HG03457 (cell line): ENCODE measurements around the gene SOX6.

Experiments used
- ATAC-seq: cut with Tn5 transposase; IDR thresholded peaks from one replicate; pipeline ENCODE4 v1.9.1; 2021; ENCODE audit warnings: moderate number of reproducible peaks; ENCODE audit not compliant: unreplicated experiment

The SOX6 gene

GRCh38 chr11:16321148-16321547 is 35.2 kb downstream of the SOX6 start:
- ATAC-seq = no peak

DNA sequence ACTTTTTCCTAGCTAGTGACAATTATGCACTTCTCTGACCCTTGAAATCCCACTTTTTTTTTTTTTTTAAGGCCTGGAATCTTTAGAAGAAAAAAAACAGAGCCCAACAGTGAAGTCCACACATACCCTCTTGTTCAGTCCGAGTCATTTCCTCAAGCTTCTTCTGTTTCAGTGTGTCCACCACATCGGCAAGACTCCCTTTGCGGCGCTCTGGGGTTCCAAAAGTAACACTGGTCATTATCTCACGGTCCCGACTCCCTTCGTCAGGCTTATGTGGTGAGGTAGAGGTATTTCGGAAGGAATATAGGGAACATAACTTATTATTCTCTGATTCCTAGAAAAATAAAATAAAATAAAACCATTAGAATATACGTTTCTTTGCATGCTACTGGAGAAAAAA is 38.0 kb downstream of the SOX6 start:
- no peak for ATAC-seq

- ATAC-seq = no peak
Observed at GRCh38 chr11:16317712-16318111, 38.6 kb downstream of the SOX6 start.

DNA sequence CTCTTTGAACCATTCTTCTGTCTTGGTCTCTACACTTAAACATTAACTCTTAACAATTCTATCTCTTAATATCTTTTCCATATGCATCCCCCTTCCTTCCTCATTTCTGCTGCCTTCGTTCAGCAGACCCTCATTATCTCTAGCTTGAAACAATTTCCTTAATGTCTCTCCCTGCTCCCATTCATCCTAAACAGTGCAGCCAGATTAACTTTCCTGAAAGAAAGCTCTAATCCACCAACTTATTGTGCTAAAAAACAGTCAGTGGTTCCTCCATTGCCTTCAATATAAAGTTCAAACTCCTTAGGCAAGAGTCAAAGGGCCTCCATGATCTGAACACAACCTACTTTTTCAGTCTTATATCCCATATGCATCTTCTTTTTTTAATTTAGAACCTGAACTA is 42.5 kb downstream of the SOX6 start:
- ATAC-seq = no peak

DNA sequence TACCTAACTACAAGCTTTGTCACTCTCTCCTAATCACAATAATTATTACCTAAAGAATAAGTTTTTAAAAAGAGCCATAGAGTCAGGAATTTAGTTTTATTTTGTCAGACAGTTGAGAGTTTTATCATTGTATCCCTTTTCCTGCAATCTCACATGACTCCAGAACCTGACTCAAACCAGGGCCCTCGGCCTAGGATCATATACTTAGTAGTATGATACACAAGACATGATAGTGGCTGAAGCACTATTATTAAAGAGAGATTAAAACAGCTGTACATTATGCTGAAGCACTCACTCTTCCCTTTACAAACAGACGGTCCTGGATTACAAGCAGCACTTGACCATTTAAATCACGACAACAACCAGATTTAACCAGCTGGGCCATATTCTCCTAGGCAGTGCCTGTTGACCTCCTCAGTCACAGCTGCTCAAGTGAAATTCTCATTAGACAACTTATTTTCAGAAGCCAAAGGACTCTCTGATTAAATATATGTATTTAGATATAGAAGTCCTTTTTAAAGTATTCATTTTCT is 44.0 kb downstream of the SOX6 start:
- ATAC-seq = no peak

GRCh38 chr11:16311831-16312230 is 44.5 kb downstream of the SOX6 start:
- no peak for ATAC-seq

GRCh38 chr11:16310943-16311342 is 45.4 kb downstream of the SOX6 start:
- no peak for ATAC-seq

- no peak for ATAC-seq
Observed at GRCh38 chr11:16309226-16309625, 47.1 kb downstream of the SOX6 start.

DNA sequence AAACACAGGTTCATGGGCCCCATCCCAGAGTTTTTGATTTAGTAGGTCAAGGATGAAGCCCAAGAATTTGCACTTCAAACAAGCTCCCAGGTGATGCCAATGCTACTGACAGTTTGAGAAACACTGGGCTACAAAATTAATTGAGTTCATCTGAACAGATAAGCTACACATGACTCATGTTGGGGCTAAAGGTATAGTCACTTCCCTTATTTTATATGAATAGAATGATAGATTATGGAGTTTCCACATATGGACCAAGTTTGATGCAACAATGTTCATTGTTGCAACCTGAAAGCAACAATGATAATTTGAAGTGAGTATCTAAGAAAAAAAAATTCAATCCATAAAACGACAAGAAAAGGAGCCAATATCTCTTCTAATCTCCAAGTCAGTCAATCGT is 54.9 kb downstream of the SOX6 start:
- no peak for ATAC-seq

GRCh38 chr11:16299884-16300782 is 56.2 kb downstream of the SOX6 start:
- ATAC-seq = no peak

DNA sequence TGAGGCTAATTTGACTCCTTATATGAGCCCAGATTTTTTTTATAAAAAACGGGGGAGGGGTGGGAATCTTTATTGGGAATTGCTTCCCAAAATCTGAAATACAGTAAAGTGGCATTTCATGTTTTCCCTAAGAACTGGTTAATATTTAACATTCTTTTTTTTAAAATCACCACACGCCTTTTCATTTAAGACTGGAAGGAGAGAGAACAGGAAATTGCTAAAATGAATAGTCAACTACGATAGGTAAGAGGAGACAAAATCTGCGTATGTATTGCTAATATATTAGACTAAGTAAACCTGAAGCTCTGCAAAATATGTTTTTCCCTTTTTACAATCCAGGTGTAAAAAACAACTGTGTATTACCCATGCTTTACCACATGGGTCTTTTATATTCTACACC is 57.0 kb downstream of the SOX6 start:
- ATAC-seq = no peak

GRCh38 chr11:16297332-16297731 is 59.0 kb downstream of the SOX6 start:
- no peak for ATAC-seq

DNA sequence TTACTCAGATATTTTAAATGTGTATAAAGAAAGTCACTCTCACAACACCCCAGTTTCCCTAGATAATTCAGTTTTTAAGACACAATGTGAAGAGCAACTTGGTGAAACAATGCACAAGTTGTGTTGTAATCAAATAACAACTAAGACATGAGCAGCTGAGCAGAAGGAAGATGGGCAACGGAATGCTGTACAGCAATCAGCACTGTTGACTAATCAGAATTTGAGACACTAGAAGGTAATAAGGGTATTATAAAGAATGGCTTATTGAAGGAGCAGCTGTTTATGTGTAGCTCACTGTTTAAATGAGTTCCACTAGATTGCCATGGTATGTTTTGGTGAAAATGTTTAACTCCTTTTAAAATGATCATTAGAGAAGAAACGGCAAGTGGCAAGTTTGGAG is 60.1 kb downstream of the SOX6 start:
- ATAC-seq = no peak

DNA sequence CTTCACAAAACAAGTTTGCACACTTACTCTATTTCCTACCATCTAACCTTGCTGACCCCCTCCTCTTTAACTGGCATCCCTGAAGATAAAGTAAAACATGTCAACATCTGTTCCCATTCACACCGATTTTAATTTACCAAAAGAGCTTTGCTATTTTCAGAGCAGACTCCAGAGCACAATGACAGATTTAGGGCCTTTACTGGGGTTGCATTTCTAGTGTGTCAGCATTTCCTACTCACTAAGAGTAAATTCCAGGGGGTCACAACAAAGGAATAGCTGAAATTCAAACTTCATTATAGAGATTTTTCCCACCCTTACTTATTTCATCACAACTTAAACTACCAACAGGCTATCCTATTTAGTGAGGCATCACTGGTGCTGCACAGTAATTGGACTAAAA is 60.8 kb downstream of the SOX6 start:
- no peak for ATAC-seq

- no peak for ATAC-seq
Observed at GRCh38 chr11:16293204-16293681, 63.1 kb downstream of the SOX6 start.

- no peak for ATAC-seq
Observed at GRCh38 chr11:16292167-16292859, 64.0 kb downstream of the SOX6 start.

GRCh38 chr11:16291729-16292128 is 64.6 kb downstream of the SOX6 start:
- no peak for ATAC-seq

GRCh38 chr11:16289541-16289940 is 66.8 kb downstream of the SOX6 start:
- ATAC-seq = no peak

DNA sequence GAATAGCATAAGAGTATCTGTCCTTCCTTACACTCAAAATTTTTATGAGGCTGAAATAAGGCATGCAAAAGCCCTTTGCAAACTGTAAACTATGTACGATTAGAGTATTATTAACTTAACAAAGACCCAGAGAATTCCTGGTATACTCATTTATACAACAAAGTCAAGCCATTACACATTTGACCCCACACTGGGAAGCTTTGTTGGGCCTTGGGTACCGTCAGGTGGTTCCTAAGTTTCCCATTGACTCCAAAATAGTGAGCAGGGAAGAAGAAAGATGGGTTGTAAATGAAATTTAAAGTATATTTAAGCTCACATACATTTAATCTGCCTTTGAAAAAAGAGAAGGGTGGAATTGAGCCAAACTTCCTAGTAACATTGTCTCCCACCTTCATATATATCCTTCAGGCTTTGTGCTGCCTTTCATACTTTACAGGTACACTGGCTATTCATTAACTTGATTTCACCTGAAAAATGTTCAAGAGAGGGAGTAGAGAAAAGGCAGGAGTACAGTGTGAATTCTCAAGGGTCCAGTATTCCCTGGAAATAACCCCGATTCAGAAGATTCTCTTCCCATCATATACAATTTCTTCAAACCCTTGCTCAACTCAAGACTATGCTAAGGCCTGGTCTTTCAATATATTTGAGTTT is 68.6 kb downstream of the SOX6 start:
- ATAC-seq = no peak

- no peak for ATAC-seq
Observed at GRCh38 chr11:16286095-16286494, 70.3 kb downstream of the SOX6 start.

GRCh38 chr11:16280256-16280682 is 76.1 kb downstream of the SOX6 start:
- no peak for ATAC-seq
